ENCODE results near the gene ADAM22.

- no peak for TF ChIP-seq CTCF (conservative IDR thresholded peaks at IDR 0.05)
- no peak for TF ChIP-seq EZH2 (IDR thresholded peaks at IDR 0.05; ENCODE audit: low read depth)
Observed at GRCh38 chr7:88184848-88185304, 250.8 kb downstream of the ADAM22 start.
